Right ventricle myocardium inferior (tissue), 1 donor: ENCODE results near the gene RASSF7. TPM values are rescaled to one million over a fixed set of nuclear protein-coding genes. Genes with fewer than 3 reads are reported as not detected.

Experiments used
- ATAC-seq: fragments of 200-7000 bp; cut with Tn5 transposase; one replicate; pipeline ENCODE4 v1.9.1; 2020; ENCODE audit warnings: mild to moderate bottlenecking, moderate library complexity
- DNase-seq: peaks from one replicate; pipeline ENCODE4 v3.0.0; 2021; ENCODE audit errors: missing footprints
- intact Hi-C: fragments of 100-400 bp; cut with DNase I; formaldehyde crosslinking; loops from one replicate; pipeline ENCODE4 v1.11.0; 2022
- total RNA-seq: library from RNA; stranded (reverse); fragmentation: NEBNext Ultra II Directional; extraction: Animal tissue kit (Norgen Biotek cat#: 25700); gene quantifications from one replicate; pipeline ENCODE4 v1.2.1, GENCODE V29; 2021
- donor health status: DM: no; HTN: yes; CAD: no; lungs with severe emphysema.

RASSF7 gene
- total RNA-seq, 1 donor from 2014 or later, result 3.9 TPM

DNA sequence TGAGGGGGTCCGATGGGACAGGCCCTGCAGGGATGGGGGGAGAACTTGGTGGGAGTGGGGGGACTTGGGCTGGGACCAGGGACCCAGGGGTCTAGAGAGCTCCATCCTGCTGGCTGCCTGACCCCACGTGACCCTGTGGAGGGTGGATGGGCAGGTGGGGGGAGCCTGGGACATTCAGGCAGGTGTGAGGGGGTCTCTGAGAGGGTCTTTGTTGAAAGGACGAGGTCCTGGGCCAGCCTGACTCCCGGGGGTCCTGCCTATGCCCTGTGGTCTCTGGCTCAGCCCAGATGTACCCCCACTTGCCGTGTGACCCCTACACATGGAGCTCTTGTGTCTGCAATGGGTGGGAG lies 16.0 kb upstream of the RASSF7 start:
- intact Hi-C loops, result no loop called here
- ATAC-seq, result no peak
- DNase-seq, result no peak

DNA sequence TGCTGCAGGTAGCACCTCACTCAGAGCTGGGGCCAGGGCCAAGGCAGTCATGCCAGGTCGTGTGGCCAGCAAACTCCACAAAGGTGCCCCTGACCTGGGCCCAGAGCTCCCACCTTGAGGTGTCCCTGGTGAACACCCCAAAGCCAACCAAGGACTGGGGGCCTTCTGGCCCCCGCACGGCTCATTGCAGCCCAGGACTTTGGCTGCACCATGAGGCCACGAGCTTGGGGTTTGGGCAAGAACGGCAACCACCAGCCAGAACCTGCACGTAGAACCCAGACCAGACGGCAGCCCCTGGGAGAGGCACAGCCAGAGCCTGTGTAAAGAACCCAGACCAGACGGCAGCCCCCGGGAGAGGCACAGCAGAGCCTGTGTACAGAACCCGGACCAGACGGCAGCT lies 15.6 kb upstream of the RASSF7 start:
- no peak for ATAC-seq

DNA sequence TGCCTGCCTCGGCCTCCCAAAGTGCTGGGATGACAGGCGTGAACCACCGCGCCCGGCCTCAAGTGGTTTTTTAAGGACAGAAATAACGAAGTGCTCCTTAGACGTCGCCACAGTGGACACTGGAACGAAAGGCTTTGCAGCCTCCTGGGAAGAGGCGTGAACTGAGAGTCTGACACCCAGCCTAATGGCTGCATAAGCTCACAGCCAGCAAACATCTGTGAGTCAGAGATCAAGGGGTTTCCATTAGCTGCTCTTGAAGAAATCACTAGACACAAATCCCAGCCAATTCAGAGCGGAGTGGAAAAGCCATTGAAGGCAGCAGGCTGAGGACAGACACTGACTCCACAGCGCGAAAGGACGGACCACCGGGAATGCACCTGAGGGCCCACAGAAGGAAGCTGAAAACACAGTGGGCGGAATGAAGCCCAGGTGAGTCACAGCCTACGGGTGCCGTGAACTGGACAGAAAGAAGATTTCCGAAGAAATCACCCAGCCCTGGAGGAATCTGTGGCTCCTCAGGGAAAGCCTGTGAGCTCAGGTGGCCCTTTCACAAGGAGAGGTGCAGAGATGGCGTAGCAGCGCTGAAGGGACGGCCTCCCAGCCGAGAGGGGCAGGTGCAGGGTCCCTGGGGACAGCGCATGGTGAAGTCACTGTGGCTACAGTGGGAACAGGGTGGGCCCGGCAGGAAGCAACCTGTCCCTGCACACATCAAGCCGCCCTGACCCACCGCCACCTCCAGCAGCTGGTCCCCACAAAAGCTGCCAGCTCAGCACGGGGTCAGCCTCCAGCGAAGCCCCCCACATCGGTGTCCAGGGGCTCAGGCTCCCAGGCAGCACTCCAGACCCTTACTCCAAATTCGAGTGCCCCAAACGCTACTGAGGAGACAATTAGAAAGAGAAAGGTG lies 11.8 kb upstream of the RASSF7 start:
- DNase-seq (no peak), ATAC-seq (no peak)
- intact Hi-C loops, result no loop called here

More for the DNA sequence above, 15.6 kb upstream of the RASSF7 start:
- intact Hi-C loops, result no loop called here
- no peak for DNase-seq

DNA sequence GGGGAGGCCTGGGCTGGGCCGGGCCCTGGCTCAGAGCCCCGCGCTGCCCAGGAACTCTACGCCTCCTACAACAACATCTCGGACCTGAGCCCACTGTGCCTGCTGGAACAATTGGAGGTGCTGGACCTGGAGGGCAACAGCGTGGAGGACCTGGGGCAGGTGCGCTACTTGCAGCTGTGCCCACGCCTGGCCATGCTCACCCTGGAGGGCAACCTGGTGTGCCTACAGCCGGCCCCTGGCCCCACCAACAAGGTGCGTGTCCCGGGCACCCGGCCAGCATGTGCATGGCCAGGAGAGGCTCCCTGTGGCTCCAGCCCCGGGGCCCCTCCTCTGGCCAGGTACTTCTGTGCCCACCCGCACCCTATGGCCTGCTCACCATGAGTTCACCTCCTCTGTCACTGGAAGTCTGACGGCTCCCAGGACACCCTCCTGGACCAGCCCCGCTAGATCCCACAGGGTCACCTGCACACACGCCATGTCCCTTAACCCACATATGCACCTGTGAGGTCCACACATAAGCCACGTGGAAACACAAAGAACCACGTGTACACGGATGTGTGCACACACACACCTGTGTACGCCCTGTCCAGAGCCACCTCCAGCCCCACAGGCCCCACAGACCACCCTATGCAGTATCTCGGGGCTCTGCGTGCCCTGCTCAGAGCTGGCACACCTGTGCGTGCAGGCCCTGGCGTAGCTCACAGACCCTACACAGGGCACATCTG lies 10.6 kb upstream of the RASSF7 start:
- ATAC-seq (no peak), DNase-seq (no peak)
- intact Hi-C loops, result no loop called here

DNA sequence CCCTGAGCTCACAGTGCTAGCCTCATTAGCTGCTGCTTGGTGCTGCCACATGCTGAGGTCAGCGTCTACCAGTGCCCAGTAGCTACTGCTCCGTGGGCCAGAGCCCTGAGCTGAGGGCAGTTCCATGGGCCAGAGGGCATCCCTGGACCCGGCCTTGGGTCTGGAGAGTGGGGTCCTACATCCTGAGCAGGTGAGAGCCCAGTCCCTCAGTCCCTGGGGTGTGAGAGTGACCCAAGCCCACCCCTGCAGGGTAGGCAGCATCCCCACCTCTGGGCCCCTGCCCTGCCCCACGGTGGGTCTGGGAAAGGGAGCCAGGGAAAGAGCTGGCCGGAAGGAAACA lies 10.1 kb upstream of the RASSF7 start:
- intact Hi-C loops, result no loop called here
- DNase-seq, result no peak
- ATAC-seq, result no peak

DNA sequence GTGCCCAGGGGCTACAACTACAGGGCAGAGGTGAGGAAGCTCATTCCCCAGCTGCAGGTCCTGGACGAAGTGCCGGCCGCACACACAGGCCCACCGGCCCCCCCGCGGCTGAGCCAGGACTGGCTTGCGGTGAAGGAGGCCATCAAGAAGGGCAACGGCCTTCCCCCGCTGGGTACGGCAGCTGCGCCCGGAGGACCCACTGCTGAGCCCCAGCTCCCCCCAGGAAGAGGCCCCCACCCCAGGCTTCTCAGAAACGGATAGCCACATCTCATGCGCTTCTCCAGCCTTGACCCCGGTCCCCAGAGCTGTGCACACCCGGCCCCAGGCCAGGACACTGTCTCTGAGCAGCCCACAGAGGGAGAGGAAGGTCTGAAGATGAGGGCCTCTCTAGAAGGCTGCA lies 9.6 kb upstream of the RASSF7 start:
- no peak for ATAC-seq

DNA sequence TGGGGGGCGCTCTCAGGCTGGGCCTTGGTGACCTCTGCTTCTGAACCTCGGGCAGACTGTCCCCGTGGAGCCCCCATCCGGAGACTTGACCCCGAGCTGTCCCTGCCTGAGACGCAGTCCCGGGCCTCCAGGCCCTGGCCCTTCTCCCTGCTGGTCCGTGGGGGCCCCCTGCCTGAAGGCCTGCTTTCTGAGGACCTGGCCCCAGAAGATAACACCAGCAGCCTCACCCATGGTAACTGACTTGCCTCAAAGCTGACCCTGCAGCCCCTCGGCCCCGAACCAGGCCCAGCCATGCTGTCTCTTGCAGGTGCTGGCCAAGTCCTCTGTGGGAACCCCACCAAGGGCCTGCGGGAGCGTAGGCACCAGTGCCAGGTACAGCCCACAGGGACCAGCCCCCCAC lies 9.2 kb upstream of the RASSF7 start:
- intact Hi-C loops, result no loop called here
- ATAC-seq, result no peak
- DNase-seq, result no peak

More for the DNA sequence above, 9.6 kb upstream of the RASSF7 start:
- intact Hi-C loops, result no loop called here
- no peak for DNase-seq

DNA sequence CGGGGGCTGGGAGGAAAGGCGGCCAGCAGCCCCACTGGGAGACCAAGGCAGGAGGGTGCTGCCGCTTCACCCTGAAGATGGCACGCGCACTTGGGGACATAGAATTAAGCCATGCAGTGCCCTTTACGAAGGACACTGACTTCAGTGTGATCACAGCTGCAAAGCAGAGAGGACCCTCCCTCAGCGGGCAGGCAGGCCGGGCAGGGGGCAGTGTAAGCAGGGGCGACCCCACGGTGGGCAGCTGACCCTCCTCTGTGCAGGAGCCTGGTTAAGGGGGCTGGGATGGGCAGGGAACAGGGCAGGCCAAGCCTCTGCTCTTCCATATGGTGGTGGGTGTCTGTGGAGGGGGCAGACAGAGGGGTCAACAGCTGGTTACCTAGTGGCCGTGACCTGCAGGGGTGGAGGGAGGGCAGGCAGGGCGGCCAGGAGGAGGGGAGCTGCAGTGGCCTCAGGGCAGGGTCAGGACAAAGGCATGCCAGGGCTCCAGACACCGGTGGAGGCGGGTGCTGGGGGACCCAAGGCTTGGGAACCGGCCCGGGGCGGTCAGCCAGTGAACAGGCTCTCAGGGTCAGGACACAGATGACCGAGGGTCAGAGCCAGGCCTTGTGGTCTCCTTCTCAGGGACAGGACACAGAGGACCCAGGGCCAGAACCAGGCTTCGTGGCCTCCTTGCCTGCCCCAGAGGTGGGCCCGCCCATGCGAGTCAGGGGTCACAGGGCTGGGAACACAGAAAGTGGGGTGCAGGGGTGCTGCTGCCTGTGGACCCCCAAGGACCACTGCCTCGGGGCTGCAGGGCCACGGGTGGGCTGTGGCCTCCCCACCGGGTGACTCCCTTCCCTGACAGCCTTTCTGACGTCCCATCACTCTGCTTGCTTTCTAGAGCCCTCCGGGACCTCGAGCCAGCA lies 7.4 kb upstream of the RASSF7 start:
- DNase-seq (no peak), ATAC-seq (no peak)
- intact Hi-C loops, result no loop called here

DNA sequence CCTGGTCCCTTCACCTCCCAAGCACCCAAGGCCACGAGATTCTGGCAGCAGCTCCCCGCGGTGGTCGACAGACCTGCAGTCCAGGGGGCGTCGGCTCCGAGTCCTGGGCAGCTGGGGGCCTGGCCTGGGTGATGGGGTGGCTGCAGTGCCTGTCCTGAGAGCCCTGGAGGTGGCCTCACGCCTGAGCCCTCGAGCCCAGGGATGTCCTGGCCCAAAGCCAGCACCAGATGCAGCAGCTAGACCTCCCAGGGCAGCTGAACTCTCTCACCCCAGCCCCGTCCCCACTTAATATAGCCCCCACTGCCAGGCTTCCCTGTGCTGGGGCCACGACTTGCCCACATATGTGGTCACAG lies 6.8 kb upstream of the RASSF7 start:
- DNase-seq, result no peak
- intact Hi-C loops, result no loop called here
- no peak for ATAC-seq

DNA sequence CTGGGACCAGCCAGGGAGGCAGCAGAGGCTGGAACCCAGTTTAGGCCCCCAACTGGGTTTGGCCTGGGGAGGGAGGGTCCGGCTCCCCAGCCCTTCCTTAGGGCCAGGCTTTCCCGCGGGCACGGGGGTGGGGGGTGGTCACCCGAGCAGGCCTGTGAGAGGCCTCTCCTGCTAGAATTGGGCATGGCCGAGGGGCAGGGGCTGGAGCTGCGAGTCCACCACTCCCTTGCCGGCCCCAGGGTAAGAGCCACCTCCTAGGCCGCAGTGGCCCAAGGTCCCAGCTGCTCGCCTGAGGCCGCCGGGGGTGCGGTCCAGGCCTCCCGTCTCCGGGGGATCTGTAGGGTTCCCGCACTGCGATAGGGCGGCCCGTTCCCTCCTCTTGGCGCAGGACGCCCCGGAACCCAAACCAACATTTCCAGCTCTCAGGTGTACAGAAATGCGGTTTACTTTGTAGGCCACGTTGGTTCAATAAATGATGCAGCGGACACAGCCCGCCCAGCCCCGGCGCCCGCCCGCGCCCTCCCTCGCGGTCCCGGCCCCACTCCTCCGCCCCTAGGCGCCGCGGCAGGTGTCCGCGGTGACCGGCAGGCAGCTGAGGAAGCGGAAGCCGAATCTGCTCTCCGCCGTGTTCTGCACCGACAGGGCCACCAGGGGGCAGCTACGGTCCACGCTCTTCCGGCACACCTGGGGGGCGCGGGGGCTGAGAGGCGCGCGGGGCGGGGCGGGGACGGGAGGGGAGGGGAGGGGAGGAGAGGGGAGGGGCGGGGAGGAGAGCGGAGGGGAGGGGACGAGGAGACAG lies 6.1 kb upstream of the RASSF7 start:
- ATAC-seq, result peak; percentile 64
- DNase-seq, result no peak
- intact Hi-C loops, result loop anchor here (1.0 to 5.0 kb wide), 2 partner anchors 73 to 169 kb away; partner anchors contain the start of gene SCT

DNA sequence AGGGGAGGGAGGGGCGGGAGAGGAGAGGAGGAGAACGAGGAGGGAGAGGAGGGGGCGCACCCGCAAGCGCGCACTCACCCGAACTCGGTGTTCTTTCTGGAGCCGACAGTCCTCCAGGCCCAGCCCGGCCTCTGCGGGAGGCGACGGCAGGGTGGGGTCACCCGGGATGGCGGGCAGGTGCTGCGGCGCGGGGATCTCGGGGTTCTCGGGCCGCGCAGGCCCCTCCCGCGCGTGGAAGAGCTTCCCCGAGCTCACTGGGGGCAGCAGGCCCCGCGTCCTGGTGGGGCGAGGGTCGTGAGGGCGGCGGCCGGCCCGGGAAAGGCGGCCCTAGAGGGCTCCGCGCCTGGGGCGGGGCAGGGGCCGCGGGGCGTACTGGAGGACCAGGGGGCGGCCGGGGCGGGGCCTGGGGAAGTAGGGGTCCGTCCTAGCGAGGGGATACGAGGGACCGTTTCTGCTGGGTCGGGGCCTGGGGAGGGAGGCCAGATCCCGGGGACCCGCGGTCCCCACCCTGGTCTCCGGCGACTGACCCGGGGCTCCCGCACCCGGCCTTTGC lies 5.5 kb upstream of the RASSF7 start:
- ATAC-seq (no peak), DNase-seq (no peak)
- intact Hi-C loops, result loop anchor here (1.0 to 5.0 kb wide), 2 partner anchors 72 to 168 kb away; partner anchors contain the start of gene SCT

DNA sequence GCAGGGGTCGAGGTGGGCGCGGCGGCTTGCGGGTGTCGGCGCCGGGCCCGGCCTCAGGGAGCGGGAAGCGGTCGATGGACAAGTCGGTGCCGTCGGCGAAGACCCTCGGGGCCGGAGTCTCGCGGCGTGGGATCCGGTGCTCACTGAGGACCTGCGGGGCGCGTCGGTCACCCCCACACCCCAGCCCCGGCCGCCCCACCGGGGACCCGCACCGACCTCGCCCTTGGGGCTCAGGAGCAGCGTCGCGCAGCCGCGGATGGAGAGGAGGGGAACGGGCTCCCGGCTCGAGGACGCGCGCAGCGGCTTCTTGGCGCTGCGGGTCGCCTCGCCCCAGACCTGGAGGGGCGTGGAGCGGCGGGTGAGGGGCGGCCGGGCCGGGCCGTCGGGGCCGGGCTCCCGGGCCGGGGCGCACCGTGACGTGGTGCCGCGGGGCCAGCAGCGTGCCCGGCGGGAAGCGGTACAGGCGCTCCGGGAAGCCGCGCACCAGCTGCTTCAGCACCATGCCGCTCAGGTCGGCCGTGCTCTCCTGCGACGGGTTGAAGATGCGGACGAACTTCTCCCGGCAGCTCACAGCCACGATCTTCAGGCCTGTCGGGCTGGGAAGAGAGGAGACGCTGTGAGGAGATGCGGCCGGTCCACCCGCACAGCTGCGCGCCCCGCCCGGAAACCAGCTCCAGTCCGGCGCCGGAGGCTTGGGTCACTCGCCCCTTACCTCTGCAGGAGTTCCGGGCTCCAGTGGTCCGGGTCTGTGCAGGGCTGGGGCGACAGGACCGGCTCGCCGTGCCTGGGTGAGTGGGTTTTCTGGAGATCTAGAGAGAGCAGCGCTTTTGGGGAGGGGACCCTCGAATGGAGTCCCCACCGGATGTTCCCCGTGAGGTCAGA lies 4.7 kb upstream of the RASSF7 start:
- ATAC-seq (no peak), DNase-seq (no peak)
- intact Hi-C loops, result loop anchor here (1.0 to 5.0 kb wide), 2 partner anchors 71 to 167 kb away; partner anchors contain the start of gene SCT

DNA sequence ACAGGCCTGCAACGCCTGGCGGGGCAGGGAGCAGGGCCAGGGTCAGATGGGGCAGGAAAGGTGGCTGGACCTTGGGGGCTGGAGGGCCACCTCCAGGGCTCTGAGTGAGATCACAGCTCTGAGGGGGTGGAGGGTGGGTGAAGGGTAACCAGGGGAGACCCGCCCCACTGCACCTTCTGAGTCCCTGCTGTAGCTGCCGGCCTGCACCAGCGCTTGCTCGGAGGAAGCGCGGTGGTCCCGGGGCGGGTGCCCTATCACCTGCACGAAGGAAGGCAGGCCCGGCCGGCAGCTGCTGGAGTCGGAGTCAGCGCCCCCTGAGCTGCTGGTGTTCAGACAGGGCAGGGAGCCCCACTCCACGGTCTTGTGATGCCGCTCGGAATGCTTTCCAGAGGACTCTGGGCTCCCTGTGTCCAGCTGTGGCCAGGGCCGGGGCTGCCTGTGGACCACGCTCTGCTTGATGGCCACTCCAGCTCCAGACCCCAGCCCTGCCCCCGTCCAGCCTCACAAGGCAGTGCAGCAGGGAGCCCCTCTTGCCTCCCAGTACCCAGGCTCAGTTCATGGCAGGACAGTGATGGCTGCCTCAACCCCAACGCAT lies 4.0 kb upstream of the RASSF7 start:
- ATAC-seq (no peak), DNase-seq (no peak)
- intact Hi-C loops, result loop anchor here (5.0 kb wide), 1 partner anchor 71 kb away; the partner anchor contains the start of gene SCT

DNA sequence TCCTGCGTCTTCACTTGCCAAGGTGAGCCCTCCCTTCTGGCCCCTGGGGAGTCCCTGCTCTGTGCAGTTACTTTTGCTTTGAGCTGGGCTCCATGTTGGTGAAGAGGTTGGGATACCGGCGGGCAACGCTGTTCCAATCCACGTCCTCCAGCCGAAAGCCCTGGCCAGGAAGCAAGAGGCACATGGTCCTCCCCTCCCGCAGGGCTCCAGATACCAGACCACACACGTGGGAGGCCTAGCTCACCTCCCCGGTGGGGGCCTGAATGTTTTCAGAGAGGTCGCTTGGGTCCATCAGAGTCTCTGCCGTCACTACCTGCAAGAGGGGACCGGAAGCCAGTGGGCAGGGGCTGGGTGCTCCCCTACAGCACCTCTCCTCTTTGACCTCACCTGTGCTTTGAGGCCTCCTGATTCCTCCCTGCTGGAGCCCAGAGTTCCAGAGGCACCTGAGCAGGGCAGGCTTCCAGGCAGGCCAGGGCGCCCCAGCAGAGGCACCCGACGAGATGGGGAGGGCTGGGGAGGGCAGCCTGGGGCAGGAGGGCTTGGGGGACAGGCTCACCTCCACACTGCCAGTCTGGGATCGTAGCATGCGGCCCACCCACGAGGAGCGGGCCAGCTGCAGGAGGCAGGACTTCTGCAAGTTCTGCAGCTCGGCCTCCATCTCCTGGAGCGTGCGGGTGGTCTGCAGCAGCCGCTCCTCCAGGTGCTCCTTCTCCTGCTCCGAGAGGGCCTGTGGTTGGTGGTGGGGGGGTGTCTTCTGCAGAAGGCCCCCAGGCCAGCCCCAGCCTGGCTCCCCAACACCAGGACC lies 3.2 kb upstream of the RASSF7 start:
- no peak for ATAC-seq
- intact Hi-C loops, result loop anchor here (5.0 kb wide), 1 partner anchor 70 kb away; the partner anchor contains the start of gene SCT
- DNase-seq, result no peak

DNA sequence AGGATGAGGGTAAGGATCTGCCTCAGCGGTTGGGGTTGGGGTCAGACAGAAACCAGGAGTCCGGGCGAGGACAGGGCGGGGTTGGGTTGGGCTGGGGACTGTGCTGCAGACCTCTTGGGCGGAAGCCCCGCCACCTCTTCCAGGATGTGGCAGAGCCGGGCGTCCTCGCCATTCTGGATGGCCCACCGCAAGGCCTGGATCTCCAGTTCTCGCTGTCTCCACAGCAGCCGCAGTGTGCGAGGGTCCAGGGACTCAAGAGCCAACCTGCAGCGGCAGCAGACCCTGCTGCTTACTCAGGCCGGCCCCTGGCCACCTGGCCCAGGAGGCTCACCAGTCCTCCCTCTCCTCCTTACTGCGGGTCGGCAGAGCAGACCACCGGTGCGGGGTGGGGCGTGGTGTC lies 2.3 kb upstream of the RASSF7 start:
- intact Hi-C loops, result loop anchor here (5.0 kb wide), 1 partner anchor 69 kb away; the partner anchor contains the start of gene SCT
- ATAC-seq (no peak), DNase-seq (no peak)
